Activated T-helper 9 cell treated with anti-CD3 and anti-CD28 coated beads, Interleukin-2, amount 50 U/mL, for 16 hours (primary cell): ENCODE measurements around the gene OR2S2.

Experiments used
- DNase-seq: peaks from one replicate; pipeline ENCODE4 v3.0.0-alpha.2; 2020; ENCODE audit warnings: low read depth

OR2S2 gene

GRCh38 chr9:35909274-35909673 is 48.7 kb downstream of the OR2S2 start, which contains the start of gene SPAAR:
Gene SPAAR (plus strand): TSS chr9:35909490. CDS start chr9:35910464, 974 bp downstream.
- DNase-seq = no peak

- DNase-seq = no peak
Measured at GRCh38 chr9:35908504-35909125, 49.3 kb downstream of the OR2S2 start.

- DNase-seq = no peak
Measured at GRCh38 chr9:35907711-35908503, 50.0 kb downstream of the OR2S2 start.
